AG09319 (cell line): ENCODE measurements around the gene MMS22L.

Source experiments
- DNase-seq: peaks from one replicate; pipeline ENCODE4 v3.0.0-alpha.2; 2010; ENCODE audit warnings: low read depth; ENCODE audit errors: extremely low read depth
- TF ChIP-seq, protein P1 (sequence below): IDR thresholded peaks from 2 replicates; pipeline ENCODE4 v1.5.1; 2011; ENCODE audit warnings: low read depth, mild to moderate bottlenecking, inconsistent platforms, low read length, moderate library complexity

Gene MMS22L

DNA sequence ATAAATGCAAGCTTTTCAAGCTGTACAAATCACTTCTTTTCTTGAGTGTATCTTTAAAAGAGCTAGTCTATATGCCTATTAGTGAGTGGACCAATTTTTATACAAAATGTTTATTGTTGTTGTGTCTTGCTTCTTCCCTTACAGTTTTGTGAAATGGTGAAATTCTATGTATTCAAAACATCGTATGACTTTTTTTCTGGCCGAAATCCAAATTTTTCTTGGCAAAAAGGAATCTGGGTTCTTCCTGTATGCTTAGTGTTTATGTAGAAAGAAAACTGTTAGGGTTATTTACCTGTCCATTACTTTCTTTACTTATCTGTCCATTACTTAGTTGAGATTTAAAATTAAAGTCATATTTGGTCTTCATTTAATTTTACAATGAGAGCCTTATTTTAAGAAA lies 153.9 kb downstream of the MMS22L start:
- no peak for DNase-seq
- TF ChIP-seq, protein P1, sequence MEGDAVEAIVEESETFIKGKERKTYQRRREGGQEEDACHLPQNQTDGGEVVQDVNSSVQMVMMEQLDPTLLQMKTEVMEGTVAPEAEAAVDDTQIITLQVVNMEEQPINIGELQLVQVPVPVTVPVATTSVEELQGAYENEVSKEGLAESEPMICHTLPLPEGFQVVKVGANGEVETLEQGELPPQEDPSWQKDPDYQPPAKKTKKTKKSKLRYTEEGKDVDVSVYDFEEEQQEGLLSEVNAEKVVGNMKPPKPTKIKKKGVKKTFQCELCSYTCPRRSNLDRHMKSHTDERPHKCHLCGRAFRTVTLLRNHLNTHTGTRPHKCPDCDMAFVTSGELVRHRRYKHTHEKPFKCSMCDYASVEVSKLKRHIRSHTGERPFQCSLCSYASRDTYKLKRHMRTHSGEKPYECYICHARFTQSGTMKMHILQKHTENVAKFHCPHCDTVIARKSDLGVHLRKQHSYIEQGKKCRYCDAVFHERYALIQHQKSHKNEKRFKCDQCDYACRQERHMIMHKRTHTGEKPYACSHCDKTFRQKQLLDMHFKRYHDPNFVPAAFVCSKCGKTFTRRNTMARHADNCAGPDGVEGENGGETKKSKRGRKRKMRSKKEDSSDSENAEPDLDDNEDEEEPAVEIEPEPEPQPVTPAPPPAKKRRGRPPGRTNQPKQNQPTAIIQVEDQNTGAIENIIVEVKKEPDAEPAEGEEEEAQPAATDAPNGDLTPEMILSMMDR = no peak

DNA sequence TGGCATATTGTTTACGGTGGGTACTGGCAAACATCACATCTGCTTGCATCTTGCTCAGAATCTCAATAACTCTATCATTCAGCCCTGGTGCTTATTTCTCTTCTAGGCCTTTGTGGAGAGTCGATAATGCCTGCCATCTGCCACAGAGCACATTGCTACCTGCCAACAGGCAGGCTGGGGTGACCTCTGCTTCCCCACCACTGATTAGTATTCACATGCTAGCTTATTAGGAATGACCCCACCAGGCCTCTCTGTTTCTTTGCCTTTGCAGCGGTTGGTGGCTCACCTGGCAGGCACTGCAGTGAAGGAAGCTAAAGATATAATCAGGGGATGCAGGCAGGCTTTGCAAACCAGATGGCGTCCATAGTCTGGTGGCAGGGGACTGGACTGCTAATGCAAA lies 154.5 kb downstream of the MMS22L start:
- TF ChIP-seq, protein P1 = no peak

DNA sequence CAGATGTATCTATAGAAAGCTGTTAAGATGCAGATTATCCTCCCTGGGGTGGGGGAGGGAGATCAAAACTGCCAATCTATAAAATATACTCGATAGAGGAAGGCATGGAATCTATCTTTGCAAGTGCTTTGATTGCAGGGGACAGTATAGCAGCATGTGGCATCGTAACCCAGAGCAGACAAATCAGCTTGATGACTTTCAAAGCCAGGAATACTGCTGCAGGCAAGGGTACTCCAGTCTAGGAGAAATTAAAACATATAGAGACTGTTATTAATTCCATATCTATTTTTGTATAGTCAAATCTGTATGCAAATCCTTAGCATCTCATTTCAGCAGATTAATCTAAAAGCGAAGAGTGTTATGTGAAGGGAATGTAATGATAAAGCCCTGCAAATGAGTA lies 159.4 kb downstream of the MMS22L start:
- TF ChIP-seq, protein P1 = no peak
- no peak for DNase-seq

More for the DNA sequence above, 154.5 kb downstream of the MMS22L start:
- DNase-seq = no peak

DNA sequence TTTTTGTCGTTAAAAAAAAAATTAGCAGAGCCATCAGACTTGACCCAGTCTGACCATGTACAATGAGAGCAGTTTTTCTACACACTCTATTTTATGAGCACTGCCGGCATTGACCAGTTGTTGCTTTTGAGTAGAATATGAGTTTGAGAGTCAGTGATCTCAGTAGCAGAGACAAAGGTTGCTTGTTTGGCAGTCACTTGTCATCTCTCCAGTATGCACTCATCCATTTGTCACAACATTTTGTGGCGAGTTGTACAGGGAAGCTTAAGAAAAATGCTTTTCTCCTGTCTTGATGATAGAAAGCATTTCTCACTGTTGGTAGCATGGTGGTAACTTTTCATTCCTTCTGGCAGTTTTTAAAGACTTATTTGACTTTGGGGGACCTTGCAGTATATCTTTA lies 159.9 kb downstream of the MMS22L start:
- TF ChIP-seq, protein P1 = no peak
- no peak for DNase-seq

DNA sequence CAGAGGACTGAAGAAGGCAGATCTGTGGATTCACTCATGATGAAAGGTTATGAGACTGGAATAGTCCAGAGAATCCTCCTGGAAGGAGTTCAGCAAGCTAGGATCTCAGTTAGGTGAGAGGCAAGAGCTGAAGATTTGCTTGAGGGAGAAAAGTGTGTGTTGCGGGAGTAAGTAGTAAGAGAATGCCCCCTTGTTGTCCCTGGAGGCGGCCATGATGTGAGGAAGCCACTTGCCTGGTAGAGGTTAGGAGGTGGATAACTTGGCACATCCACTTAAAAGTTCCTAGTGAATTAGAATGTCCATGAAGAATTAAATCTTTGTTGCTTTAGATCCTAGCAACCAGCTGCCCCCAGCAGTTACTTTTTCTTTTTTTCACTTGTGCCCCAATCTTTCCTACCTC lies 162.5 kb downstream of the MMS22L start:
- no peak for DNase-seq
- TF ChIP-seq, protein P1 = no peak

DNA sequence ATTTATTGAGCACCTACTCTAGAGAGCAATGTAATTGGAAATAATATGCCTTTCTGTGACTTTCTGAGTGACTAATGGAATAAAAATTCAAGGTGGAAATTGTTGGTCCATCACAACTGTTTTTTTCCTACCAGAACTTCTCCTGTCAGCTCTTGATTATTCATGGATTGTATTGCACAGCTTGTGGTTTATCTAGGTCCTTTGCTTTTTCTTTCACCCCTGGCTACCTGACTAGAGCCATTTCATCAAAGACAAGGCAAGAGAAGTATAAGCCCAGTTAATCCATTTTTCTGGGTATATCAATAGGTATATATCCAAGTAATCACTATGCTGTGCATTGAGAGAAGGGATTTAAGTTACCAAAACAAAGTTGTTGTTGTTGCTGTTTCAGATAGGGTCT lies 168.4 kb downstream of the MMS22L start:
- DNase-seq = no peak

DNA sequence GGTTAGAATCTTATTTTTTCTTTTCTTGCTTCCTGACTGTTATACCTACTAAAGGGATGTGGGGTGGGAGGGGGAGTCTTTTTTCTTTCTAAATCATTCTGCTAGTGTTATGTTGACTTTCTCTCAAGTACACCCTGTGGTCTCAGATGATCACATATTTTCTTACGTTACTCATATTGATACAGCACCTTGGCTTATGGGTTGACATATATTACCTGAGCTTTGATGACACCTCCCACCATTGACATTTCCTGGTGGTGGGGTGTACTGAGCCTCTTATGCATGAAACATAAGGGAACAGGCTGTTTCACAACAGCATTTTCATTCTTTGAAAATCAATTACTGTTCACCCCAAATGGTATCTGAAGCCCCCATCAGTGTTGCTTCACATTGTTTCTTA lies 169.8 kb downstream of the MMS22L start:
- DNase-seq = no peak
- TF ChIP-seq, protein P1 = no peak

More for the DNA sequence above, 168.4 kb downstream of the MMS22L start:
- TF ChIP-seq, protein P1 = no peak
